Tibial nerve (tissue), 4 donors: Measurements from ENCODE around the gene GNG3.

Source experiments
- EP300 ChIP-seq, 2 donors: sonication (generic); formaldehyde crosslinking; IDR thresholded peaks; one replicate each; pipeline ENCODE4 v1.6.1; 2017; ENCODE audit warnings: antibody characterized with exemption in 2 of 2, mild to moderate bottlenecking in 1 of 2
- POLR2A ChIP-seq, 2 donors: fragments of 450-650 bp; IDR thresholded peaks; one replicate each; pipeline ENCODE4 v1.6.1; 2017; ENCODE audit warnings: antibody characterized with exemption in 2 of 2, mild to moderate bottlenecking in 2 of 2, moderate library complexity in 2 of 2
- TF ChIP-seq, protein P1 (sequence below), 5 experiments: fragments of 200-600 bp in 3 of 5; fragments of 450-650 bp in 2 of 5; sonication (generic) in 3 of 5; IDR thresholded peaks; one replicate each; pipeline ENCODE4 v1.5.1; 2016 to 2019; ENCODE audit warnings: antibody characterized with exemption in 5 of 5, mild to moderate bottlenecking in 3 of 5, moderate library complexity in 2 of 5

DNA sequence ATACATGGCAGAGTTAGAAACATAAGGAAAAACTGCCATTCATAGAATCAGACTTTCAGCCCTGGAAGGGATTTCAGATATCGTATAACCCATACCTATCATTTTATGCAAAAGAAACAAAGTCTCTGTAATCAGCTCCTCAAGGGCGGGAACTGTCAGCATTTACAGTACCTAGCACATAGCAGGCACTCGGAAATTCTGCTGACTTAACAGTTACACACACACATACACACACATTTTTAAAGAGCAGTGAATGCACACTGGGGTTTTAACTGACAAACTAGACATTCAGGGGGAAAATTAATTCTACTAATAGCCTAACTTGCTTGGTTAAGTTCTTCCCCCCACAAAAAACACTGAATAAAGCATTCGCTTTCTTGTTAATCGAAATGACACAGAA lies 8.7 kb downstream of the GNG3 start:
- TF ChIP-seq, protein P1, sequence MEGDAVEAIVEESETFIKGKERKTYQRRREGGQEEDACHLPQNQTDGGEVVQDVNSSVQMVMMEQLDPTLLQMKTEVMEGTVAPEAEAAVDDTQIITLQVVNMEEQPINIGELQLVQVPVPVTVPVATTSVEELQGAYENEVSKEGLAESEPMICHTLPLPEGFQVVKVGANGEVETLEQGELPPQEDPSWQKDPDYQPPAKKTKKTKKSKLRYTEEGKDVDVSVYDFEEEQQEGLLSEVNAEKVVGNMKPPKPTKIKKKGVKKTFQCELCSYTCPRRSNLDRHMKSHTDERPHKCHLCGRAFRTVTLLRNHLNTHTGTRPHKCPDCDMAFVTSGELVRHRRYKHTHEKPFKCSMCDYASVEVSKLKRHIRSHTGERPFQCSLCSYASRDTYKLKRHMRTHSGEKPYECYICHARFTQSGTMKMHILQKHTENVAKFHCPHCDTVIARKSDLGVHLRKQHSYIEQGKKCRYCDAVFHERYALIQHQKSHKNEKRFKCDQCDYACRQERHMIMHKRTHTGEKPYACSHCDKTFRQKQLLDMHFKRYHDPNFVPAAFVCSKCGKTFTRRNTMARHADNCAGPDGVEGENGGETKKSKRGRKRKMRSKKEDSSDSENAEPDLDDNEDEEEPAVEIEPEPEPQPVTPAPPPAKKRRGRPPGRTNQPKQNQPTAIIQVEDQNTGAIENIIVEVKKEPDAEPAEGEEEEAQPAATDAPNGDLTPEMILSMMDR (IDR thresholded peaks at IDR 0.05), result no peak
- no peak for TF ChIP-seq EP300 (IDR thresholded peaks at IDR 0.05)
- no peak for TF ChIP-seq POLR2A (IDR thresholded peaks at IDR 0.05)
